RWPE1 (cell line): ENCODE results near the gene TIAM2.

ENCODE experiments used
- CTCF ChIA-PET: fragments of 350-600 bp; sonication (Branson Sonifier 250); formaldehyde crosslinking; extraction: SDS; loops from one replicate; lab custom pipeline; 2021; lab: Yijun Ruan, JAX
- POLR2A ChIA-PET: fragments of 400-600 bp; formaldehyde crosslinking; extraction: SDS; loops from one replicate; lab custom pipeline; 2020; ENCODE audit warnings: antibody characterized with exemption; ENCODE audit not compliant: low non-redundant PET; lab: Yijun Ruan, JAX
- DNase-seq: peaks from one replicate; pipeline ENCODE4 v3.0.0; 2012; ENCODE audit warnings: low spot score
- H3K27ac ChIP-seq: fragments of 450-650 bp; 2 replicates; pipeline ENCODE4 v1.5.1; 2017
- TF ChIP-seq, protein P1 (sequence below): fragments of 450-650 bp; conservative IDR thresholded peaks from 2 replicates; pipeline ENCODE4 v1.5.1; 2017; ENCODE audit warnings: low read depth, mild to moderate bottlenecking

The TIAM2 gene

DNA sequence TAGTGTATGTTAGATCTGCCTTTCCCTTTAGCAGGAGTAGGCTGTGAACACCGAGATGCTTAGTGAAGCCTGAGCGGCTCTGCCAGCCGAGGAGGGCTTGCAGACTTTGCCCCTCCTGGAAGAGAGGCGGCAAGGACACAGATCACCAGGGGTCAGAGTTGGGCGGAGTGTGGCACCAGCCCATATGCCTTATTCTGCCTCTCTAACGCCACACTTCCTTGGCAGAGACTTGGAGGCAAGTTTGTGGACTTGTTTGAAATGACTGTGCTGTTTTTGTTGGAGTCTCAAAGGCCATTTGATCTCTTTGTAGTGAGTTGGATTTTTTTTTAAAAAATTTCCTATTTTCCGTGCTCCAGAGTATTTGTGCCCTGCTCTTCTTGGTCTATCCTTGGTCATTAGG, 224.2 kb downstream of the TIAM2 start:
- POLR2A ChIA-PET = no interaction called here
- CTCF ChIA-PET = interaction anchor here (0.6 kb wide), 1 partner anchor 291 kb away, joined by 3 read pairs; no protein-coding TSS in a partner anchor
- H3K27ac ChIP-seq = no peak overlapping the region
- TF ChIP-seq, protein P1, sequence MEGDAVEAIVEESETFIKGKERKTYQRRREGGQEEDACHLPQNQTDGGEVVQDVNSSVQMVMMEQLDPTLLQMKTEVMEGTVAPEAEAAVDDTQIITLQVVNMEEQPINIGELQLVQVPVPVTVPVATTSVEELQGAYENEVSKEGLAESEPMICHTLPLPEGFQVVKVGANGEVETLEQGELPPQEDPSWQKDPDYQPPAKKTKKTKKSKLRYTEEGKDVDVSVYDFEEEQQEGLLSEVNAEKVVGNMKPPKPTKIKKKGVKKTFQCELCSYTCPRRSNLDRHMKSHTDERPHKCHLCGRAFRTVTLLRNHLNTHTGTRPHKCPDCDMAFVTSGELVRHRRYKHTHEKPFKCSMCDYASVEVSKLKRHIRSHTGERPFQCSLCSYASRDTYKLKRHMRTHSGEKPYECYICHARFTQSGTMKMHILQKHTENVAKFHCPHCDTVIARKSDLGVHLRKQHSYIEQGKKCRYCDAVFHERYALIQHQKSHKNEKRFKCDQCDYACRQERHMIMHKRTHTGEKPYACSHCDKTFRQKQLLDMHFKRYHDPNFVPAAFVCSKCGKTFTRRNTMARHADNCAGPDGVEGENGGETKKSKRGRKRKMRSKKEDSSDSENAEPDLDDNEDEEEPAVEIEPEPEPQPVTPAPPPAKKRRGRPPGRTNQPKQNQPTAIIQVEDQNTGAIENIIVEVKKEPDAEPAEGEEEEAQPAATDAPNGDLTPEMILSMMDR = no peak
- no peak for DNase-seq

DNA sequence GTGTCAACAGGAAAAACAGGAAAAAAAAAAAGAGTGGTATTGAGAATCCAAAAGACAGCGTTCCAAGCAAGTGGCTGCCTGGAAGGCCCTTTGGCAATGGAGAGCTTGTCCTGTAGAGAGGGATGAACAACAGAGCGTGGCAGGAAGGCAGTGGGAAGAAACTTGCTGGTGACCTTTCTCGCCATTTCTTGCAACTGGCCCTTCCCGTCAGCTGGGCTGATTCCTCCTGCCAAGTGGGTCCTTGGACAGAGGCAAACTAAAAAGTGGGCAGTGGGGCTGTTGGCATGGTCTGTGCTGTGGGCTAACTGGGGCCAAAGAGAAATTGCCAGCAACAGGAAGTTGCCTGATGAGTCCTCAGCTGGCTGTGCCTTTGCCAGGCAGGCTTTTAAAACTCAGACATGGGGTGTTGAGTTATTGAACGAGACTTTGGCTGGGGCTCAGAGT, 224.8 kb downstream of the TIAM2 start:
- ChIA-PET CTCF (interaction anchor here (0.6 kb wide), 1 partner anchor 16 kb away, joined by 7 read pairs; no protein-coding TSS in a partner anchor), POLR2A (no interaction called here)
- TF ChIP-seq, protein P1 = no peak
- H3K27ac ChIP-seq = no peak overlapping the region
- no peak for DNase-seq

DNA sequence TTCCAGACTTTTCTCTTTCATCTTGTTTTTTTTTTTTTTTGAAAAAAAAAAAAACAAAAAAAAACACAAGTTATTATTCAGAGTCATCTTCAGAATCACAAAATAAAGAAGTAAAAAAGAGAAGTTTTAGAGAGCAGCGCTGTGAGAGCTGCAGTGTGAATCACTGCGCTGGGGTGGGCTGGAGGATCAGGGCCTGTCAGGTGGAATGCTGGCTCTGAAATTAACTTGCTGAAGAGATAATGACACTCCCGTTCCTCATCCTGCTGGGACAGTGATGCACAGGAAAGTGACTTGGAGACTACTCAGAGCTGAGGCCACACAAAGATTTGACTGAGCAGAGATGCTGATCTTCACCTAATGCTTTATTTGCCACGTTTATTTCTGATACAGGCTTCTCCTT, 226.0 kb downstream of the TIAM2 start:
- DNase-seq = no peak
- no peak overlapping the region for H3K27ac ChIP-seq
- ChIA-PET POLR2A (no interaction called here), CTCF (interaction anchor here (0.6 kb wide), 1 partner anchor 20 kb away, joined by 5 read pairs; no protein-coding TSS in a partner anchor)
- TF ChIP-seq, protein P1 = no peak

DNA sequence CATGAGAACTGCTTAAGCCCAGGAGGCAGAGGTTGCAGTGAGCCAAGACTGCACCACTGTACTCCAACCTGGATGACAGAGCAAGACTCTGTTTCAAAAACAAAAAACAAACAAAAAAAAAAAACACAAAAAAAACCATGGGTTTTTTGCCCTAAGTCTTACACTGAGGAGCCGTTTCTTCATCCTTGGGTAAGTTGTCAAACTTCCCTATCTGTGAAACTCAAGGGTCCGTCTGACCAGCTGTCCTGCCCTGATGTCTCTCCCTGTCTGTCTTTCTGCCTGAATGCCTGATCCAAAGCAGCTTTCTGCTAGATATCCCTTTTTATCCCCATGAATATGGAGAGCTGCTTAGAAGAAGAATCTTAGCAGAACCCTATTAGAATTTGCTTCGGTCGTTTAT, 227.4 kb downstream of the TIAM2 start:
- ChIA-PET CTCF (no interaction called here), POLR2A (no interaction called here)
- TF ChIP-seq, protein P1 = no peak
- no peak for DNase-seq
- H3K27ac ChIP-seq = no peak overlapping the region

DNA sequence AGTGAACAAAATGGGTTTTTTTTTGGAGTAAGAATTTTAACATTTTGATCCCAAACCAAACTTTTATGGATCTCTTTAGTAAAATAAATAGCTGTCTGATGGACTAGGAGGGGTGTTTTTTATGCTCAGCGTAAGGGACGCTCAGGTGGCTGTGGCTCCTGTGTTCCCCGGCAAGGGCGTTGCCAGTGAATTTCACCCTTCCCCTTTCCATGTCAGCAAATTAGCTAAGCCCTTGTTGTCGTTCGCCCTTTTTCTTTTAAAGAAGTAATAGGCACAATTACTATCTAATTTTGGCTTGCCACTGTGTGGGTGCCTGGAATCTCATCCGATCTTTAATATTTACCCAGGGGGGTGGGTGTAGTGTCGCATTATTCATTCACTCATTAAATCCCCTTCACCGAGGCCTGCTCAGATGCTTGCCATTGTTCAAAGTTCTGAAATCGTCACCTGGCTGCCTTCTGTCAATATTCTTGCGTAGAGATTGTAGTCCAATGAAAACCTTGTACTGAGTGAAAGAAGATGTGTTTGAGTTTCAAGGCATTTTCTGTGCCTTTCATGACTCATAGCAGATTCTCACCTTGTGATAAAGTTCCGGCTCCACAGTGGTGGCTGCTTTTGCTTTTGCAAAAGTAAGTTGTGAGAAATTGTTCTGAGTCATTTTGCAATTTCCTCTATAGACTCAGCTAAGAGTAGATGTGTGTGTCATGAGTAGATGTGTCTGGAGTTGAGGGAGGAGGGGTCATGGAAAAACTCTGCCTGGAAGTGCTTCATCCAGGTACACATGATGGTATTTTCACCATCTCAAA, 228.7 kb downstream of the TIAM2 start:
- H3K27ac ChIP-seq = peak overlapping the region; percentile 70; the same call in 1 of the 2 replicates
- DNase-seq = peak; percentile 79
- POLR2A ChIA-PET = no interaction called here
- CTCF ChIA-PET = no interaction called here
- TF ChIP-seq, protein P1 = no peak

DNA sequence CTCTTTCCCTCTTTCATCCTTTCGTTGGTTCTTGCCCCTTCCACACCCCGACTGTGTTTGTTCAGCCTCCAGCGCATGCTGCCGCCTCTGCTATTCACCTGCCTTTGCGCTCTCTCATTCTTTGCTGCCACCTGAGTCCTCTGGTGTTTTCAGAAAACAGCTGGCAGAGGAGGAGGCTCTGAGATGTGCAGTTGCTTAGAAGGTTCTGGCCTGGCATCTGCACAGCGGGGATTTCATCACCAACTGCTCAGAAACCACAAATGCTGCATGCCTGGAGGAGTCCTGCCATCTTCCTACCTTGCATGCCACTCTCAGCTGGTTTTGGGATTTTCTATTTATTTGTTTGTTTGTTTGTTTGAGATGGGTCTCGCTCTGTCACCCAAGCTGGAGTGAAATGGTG, 229.5 kb downstream of the TIAM2 start:
- ChIA-PET CTCF (no interaction called here), POLR2A (no interaction called here)
- H3K27ac ChIP-seq = peak overlapping the region; percentile 70
- DNase-seq = no peak
- TF ChIP-seq, protein P1 = no peak
